ENCODE measurements around the gene PRPH2.

GRCh38 chr6:42692137-42692911, 30.1 kb downstream of the PRPH2 start:
- TF ChIP-seq POLR2A (IDR thresholded peaks at IDR 0.05) (no peak), CTCF (IDR thresholded peaks at IDR 0.05) (no peak)

All from gastroesophageal sphincter (tissue), 3 donors.